Brain pericyte (primary cell): Measurements from ENCODE around the gene DALRD3.

Experiments used
- DNase-seq: peaks from one replicate; pipeline ENCODE4 v3.0.0-alpha.2; 2012; ENCODE audit warnings: low read depth, low spot score

The DALRD3 gene

GRCh38 chr3:49017971-49018706 is at the start of gene DALRD3:
TSS of gene DALRD3 (minus strand) at chr3:49018580. CDS start at chr3:49018564, 16 bp downstream.
- DNase-seq: no peak

GRCh38 chr3:49058011-49058410 is 39.6 kb upstream of the DALRD3 start:
- no peak for DNase-seq

DNA sequence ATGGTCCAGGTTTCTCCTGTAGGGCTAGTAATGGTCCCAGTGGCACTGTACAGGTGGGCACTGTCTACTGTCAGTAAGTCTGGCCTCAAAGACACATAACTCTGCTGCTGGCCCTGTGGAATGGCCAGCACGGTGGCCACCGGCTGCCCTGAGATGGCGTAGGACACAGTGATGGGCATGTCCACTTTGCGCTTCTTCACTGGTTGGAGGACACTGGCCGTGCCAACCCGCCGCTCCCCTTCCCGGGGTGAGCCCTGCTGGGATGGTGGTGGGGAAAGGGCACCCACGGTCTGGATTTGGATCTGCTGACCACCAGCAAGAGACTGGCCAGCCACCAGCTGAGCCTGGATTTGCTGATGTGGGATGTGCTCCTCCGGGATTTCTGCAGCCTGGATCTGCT is 38.9 kb upstream of the DALRD3 start:
- no peak for DNase-seq

GRCh38 chr3:49054344-49054862 is 36.0 kb upstream of the DALRD3 start:
- no peak for DNase-seq

GRCh38 chr3:49053543-49053942 is 35.2 kb upstream of the DALRD3 start:
- DNase-seq: no peak

- no peak for DNase-seq
These were observed 16.9 kb upstream of the DALRD3 start for GRCh38 chr3:49035281-49035680.

GRCh38 chr3:49034650-49035049 is 16.3 kb upstream of the DALRD3 start:
- DNase-seq: no peak

DNA sequence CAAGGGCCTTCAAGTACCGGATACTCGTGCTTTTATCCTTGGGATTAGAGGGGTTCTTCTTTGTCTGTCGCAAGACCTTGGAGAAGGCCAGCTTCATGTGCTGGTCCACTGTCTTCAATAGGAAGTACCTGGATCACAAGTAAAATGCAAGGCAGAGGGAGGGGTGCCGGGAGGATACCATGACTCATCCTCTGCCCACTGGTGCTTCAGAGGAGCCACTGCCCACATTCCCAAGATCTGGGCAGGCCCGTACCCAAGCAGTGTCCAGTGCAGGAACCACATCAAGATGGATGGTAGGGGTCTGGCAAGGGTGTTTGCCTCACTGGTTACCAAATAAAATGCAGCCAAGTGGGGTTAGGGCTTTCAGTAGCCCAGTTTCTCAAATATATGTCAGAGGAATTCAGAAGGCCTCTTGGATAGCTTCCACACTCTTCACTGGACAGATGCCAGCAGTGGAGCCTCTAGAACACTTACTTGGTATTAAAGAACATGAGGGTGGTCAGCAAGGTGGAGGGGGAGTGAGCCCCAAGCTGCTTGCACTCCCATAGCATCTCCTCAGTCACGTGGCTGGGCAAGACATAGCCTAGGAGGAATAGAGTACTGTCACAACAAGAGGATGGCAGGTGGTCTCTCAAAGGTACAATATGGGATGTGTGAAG is 14.4 kb upstream of the DALRD3 start:
- no peak for DNase-seq

GRCh38 chr3:49030321-49030720 is 11.9 kb upstream of the DALRD3 start:
- DNase-seq: no peak

DNA sequence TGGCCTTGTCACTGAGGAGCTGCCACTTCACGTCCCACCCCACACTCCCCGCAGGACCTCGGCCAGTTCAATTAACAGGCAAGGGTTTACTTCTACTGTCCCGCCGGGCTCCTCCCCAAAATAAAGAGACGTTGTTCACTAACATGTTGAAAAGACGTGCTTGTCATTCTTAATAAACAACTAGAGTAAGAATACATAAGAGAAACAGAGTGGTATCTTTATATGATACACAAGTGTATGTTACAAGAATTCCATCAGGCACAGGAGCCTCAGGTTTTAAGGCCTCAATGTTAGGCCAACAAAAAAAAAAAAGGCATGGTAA is 11.1 kb upstream of the DALRD3 start:
- no peak for DNase-seq

- peak; percentile 80 for DNase-seq
These were observed 10.5 kb upstream of the DALRD3 start, which contains the start of gene IMPDH2 for GRCh38 chr3:49028673-49029562. TSS of gene IMPDH2 (minus strand) at chr3:49029398. CDS start at chr3:49029350, 48 bp downstream.

GRCh38 chr3:49028298-49028672 is 9.9 kb upstream of the DALRD3 start:
- no peak for DNase-seq

GRCh38 chr3:49027634-49028033 is 9.3 kb upstream of the DALRD3 start:
- no peak for DNase-seq

DNA sequence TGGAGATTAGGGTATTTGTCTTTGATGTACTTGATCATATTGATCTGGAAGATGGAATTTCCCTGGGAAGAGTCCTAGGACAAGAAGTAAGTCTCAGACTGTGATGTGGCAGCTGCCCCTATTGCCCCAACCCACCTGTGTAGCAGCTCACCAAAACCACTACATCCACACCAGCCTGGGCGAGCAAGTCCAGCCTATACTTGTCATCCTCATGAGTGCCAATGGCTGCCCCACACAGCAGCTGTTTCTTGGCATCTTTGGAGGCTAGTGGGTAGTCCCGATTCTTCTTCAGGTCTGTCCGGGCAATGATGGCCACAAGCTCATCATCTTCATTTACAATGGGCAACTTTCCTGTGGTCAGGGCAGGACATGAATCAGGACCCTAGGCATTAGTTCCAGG is 8.2 kb upstream of the DALRD3 start:
- DNase-seq: no peak

DNA sequence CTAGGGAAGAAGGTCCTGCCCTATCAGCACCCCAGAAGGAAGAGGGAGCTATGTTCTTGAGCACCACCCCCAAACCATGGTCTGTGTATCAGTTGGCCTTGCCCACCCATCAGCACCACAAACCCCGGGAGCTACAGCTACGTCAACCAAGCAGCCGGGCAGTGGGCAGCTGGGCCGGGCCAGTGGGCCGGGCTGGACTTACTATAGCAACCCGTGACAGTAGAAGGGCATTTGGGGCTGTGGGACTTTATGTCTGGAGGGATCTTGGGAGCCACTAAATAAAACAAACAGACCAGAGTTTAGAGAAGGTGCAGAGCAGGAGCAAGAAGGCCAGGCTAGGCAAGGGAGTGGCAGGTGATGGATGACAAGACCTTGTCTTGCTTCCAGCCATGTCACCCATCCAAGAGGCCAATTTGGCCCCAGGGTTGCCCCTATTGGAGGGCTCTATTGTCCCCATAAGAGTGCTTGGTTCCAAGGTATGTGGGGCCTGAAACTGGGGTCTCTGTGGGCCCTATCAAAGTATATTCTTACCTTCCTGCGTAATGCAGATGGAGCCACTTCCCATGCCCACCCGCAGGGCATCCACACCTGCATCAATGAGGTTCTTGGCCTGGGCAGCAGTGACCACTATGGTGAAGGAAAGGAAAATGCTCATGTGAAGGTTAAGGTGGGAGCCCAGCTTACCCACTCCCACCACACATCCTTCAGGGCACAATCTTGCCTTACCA is 7.6 kb upstream of the DALRD3 start:
- no peak for DNase-seq

GRCh38 chr3:49025005-49025792 is 6.8 kb upstream of the DALRD3 start:
- no peak for DNase-seq

GRCh38 chr3:49024449-49024848 is 6.1 kb upstream of the DALRD3 start:
- DNase-seq: no peak

GRCh38 chr3:49023775-49024174 is 5.4 kb upstream of the DALRD3 start:
- no peak for DNase-seq

DNA sequence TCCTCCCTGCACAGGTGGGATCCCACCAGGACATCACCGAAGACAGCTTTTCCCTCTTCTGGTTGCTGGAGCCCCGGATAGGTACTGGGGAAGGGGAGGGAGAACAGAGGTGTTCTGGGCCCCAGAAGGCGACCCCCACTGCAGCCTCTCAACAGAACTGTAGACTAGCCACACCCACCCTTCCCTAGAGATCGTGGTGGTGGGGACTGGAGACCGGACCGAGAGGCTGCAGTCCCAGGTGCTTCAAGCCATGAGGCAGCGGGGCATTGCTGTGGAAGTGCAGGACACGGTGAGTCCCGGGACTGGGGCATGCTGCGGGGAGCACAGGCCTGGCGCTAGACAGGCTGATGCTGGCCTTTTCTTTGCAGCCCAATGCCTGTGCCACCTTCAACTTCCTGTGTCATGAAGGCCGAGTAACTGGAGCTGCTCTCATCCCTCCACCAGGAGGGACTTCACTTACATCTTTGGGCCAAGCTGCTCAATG is 4.3 kb upstream of the DALRD3 start:
- DNase-seq: no peak
